ENCODE measurements around the gene LOXHD1. TPM values are rescaled to one million over a fixed set of nuclear protein-coding genes. Genes with fewer than 3 reads are reported as not detected.

LOXHD1 gene
- total RNA-seq, 1 donor from 2014 or later, result not detected

GRCh38 chr18:46672062-46672970 lies 15.3 kb upstream of the LOXHD1 start:
- no peak overlapping the region for H3K4me3 Mint-ChIP-seq
- H3K36me3 Mint-ChIP-seq, result no peaks in the 10 kb centered on the region
- no peak for DNase-seq (ENCODE audit: extremely low spot score, unreplicated experiment)
- H3K9me3 Mint-ChIP-seq, result no peaks in the 10 kb centered on the region
- H3K27ac Mint-ChIP-seq, result no peak overlapping the region
- peaks cover 4% of the 10 kb centered on the region for H3K4me1 Mint-ChIP-seq (ENCODE audit: unreplicated experiment)
- H3K27me3 Mint-ChIP-seq, result peaks cover 15% of the 10 kb centered on the region
- no peak for TF ChIP-seq CTCF (conservative IDR thresholded peaks at IDR 0.05)

DNA sequence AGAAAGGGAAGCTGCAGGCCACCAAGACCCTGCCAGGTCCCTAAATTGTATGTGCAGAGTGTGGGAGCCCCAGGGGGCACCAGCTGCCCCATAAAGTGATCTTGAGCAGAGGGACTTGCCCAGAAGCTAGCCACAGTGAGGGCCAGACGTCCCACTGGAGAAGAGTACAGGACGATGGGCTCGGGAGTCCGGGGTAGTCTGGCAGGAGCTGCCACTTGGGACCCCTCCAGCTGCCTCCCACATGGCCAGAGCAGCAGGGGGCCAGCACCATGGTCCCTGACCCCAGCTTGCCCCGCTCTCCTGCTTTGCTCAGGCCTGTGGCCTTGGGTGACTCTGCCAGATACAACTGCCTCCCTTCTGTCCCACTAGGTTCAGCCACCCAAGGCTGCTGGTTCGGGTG lies 11.7 kb upstream of the LOXHD1 start:
- Mint-ChIP-seq H3K27me3 (peaks cover 3% of the 10 kb centered on the region), H3K4me1 (ENCODE audit: unreplicated experiment) (peaks cover 4% of the 10 kb centered on the region), H3K27ac (no peak overlapping the region), H3K4me3 (no peak overlapping the region), H3K36me3 (no peaks in the 10 kb centered on the region), H3K9me3 (peaks cover 2% of the 10 kb centered on the region)
- DNase-seq (ENCODE audit: extremely low spot score, unreplicated experiment), result no peak
- no peak for TF ChIP-seq CTCF (conservative IDR thresholded peaks at IDR 0.05)

DNA sequence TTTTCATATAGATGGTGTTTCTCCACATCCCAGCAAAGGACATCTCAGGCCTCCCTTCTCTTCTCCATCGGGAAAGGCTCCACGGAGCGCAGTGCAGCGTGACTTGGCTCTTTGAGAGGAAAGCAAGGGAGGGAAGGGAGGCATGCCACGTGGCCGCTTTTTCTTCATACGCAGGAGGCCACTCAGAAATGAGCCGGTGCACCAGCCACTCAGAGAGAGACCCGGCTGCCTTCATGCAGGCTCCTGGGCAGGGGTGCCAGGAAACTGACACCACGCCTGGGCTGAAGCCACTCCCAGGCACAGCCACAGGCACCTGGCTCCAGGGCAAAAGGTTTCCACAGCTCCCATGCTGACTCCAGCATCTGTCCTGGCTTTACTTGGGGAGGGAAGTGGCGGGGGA lies 11.1 kb upstream of the LOXHD1 start:
- TF ChIP-seq CTCF (conservative IDR thresholded peaks at IDR 0.05), result no peak
- no peak overlapping the region for H3K4me3 Mint-ChIP-seq
- H3K27ac Mint-ChIP-seq, result no peak overlapping the region
- peaks cover 3% of the 10 kb centered on the region for H3K27me3 Mint-ChIP-seq
- no peak for DNase-seq (ENCODE audit: extremely low spot score, unreplicated experiment)
- no peaks in the 10 kb centered on the region for H3K36me3 Mint-ChIP-seq
- peaks cover 4% of the 10 kb centered on the region for H3K4me1 Mint-ChIP-seq (ENCODE audit: unreplicated experiment)
- peaks cover 6% of the 10 kb centered on the region for H3K9me3 Mint-ChIP-seq

- peaks cover 3% of the 10 kb centered on the region for H3K27me3 Mint-ChIP-seq
- H3K36me3 Mint-ChIP-seq, result no peaks in the 10 kb centered on the region
- no peaks in the 10 kb centered on the region for H3K4me1 Mint-ChIP-seq (ENCODE audit: unreplicated experiment)
- DNase-seq (ENCODE audit: extremely low spot score, unreplicated experiment), result no peak
- no peak for TF ChIP-seq CTCF (conservative IDR thresholded peaks at IDR 0.05)
- H3K27ac Mint-ChIP-seq, result no peak overlapping the region
- H3K4me3 Mint-ChIP-seq, result no peak overlapping the region
- H3K9me3 Mint-ChIP-seq, result peaks cover 9% of the 10 kb centered on the region
Observed at GRCh38 chr18:46663539-46663938, 6.5 kb upstream of the LOXHD1 start.

- H3K4me1 Mint-ChIP-seq (ENCODE audit: unreplicated experiment), result peaks cover 5% of the 10 kb centered on the region
- H3K36me3 Mint-ChIP-seq, result no peaks in the 10 kb centered on the region
- no peak for TF ChIP-seq CTCF (conservative IDR thresholded peaks at IDR 0.05)
- peaks cover 9% of the 10 kb centered on the region for H3K27me3 Mint-ChIP-seq
- H3K4me3 Mint-ChIP-seq, result no peak overlapping the region
- DNase-seq (ENCODE audit: extremely low spot score, unreplicated experiment), result no peak
- peaks cover 9% of the 10 kb centered on the region for H3K9me3 Mint-ChIP-seq
- no peak overlapping the region for H3K27ac Mint-ChIP-seq
Observed at GRCh38 chr18:46660957-46661749, 4.1 kb upstream of the LOXHD1 start.

All from type B pancreatic cell (in vitro differentiated cells).